GM20431 (cell line): ENCODE measurements around the gene TMEM181.
"Not testable (repeated sequence)": the region's sequence is repeated elsewhere in the genome, so short reads cannot be mapped to it uniquely, and the experiment has no call there.

Source experiments
- in situ Hi-C: fragments of 300-500 bp; cut with MseI, MboI; formaldehyde crosslinking; loops from one replicate; pipeline ENCODE4 v1.15.0; 2020; ENCODE audit warnings: low sequenced_read_pairs; ENCODE audit not compliant: unreplicated experiment

TMEM181 gene

GRCh38 chr6:158536891-158537798 lies 22.7 kb upstream of the TMEM181 start:
- in situ Hi-C loops = no loop called here

DNA sequence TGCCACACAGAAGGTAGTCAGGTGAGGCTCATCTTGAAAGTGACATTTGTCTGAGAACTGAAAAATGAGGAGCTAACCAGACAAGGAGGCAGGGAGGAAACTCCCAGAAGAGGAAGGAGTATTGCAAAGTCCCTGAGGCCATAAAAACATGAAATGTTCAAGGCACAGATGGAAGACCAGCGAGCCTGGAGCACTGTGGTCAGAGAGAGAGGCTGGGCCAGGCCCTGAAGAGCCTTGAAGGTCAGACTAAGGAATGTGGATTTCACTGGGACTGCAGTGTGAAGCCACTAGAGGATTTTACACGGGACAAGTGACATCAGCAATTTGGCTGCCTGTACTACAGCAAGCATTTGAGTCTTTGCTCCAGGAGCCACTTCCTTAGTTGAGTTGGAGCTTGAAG lies 21.1 kb upstream of the TMEM181 start:
- in situ Hi-C loops = no loop called here

DNA sequence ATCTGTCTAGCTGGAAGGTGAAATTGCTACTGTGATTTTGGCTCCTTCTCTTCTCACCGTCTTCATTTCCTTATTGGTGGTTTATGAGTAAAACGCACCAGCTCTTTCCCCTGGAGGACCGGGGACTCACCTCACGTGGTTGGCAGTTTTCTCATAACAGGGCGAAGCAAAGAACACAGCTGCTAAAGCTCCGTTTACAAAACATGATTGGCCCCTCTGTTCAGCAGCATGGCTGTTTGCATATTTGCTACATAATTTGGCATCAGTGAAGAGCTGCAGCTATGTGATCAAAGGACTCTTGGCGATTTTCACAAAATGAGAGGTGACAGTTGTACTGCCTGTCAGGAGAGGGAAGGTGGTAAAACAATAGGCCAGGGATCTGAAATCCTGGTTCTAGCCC lies 20.5 kb upstream of the TMEM181 start:
- in situ Hi-C loops = no loop called here

DNA sequence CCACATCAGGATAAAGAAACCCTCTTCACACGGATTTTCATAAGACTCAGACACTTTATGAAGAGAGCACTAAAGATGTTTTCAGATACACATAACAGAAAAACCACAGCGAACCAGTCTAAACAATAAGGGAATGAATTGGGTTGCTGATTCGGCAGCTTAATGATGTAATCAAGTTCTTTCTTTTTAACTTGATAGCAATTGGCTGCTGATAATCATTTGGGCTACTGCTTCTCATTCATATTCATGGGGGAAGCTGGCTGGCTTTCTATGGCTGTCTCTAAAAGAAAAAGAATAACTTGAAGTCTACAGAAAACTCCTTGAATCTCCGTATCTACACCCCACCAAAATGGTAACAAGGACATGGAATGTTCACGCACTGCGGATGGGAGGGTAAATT lies 20.0 kb upstream of the TMEM181 start:
- in situ Hi-C loops = no loop called here

DNA sequence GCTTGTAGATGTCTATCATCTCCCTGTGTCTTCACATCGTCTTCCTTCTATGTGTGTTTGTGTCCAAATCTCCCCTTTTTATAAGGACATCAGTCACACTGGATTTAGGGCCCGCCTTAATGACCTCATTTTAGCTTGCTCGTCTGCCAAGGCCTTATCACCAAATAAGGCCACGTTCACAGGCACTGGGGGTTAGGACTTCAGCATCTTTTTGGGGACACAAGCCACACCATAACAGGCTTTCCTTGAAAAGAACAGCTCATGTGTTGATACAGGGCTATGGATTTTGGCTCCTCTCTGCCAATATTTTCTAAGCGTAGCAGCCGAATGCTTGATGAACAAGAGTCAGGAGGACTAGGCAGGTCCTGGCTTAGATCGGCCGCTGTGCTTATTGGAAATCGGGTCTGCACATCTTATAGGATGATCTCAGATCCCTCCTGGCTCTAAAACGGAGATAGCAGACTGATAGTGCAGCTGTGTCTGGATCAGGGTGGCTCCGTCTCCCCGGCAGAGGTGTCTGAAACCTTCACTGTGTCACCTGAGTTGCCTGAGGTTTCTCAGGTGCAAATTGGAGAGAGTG lies 16.2 kb upstream of the TMEM181 start:
- in situ Hi-C loops = no loop called here

- in situ Hi-C loops = no loop called here
Observed at GRCh38 chr6:158544428-158544827, 15.5 kb upstream of the TMEM181 start.

DNA sequence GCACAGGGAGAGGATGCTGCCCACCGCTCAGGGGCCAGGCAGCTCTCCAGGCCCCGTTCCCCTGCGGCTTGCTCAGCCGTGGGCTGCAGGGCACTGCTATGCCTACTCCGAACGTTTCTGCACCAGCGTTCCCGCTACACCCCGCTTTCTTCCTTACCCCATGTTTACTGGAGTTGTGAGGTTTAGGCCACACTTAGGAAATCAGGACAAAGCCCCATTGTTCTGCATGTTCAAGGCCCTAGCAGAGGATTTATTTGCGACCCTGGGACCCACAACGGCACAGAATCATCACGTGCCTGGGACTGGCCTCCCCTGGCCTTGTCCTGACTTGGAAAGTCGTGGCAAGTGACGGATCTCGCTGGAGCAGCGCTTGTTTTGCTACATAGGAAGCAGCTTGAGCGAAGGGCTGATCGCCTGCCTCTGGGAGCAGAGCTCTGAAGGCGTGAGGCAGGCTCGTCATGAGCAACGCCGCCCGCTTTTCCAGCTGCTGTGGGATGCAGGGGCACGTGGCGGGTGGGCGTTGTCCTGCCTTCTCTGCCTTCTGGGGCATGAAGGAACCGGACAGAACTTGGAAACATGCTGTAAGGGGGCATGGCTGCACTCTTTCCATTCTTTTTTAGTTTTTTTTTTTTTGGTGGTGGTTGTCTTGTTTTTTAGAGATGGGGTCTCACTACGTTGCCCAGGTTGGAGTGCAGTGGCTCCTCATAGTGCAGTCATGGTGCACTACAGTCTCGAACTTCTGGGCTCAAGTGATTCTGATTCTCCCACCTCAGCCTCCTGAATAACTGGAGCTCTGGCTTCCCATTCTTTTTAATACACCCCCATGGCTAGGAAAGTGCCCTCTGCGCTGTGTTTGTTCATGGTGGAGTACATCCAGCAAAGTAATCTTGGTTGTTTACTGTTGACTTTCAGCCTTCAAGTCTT lies 14.6 kb upstream of the TMEM181 start:
- in situ Hi-C loops = no loop called here

DNA sequence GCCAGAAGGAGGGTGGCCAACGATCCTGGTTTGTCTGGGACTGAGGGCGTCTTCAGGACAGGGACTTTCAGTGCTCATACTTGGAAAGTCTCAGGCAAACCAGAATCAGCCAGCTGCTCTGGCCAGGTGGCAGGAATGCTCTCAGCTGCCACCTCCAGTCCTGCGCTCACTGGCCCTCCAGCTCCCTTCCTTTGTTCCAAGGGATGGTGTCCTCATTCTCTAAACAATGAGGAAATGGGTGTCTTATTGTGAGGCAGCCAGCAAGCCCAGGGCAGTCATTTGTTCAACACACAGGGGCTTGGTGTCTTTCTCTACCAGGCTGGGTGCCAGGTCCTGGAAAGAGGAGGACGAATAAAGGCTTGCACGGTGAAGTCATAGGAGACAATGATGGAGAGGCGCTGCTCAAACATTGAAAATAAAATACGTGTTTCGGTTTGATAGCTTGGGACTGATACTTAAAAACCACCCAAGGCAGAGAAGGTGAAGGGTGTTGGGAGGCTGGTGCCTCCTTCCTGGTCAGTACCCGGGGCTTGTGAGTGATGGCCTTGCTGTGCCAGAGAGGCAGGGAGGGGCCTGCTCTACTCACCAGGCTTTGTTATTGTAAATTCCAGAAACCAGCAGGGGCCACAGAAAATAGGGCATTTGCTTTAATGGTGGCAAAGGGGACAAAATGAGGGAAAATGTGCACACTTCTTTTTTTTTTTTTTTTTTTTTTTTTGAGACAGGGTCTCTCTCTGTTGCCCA lies 11.3 kb upstream of the TMEM181 start:
- in situ Hi-C loops = no loop called here

GRCh38 chr6:158552055-158552795 lies 7.7 kb upstream of the TMEM181 start:
- in situ Hi-C loops = no loop called here

GRCh38 chr6:158552796-158553138 lies 7.1 kb upstream of the TMEM181 start:
- in situ Hi-C loops = no loop called here

- in situ Hi-C loops = no loop called here
Observed at GRCh38 chr6:158554611-158555361, 5.1 kb upstream of the TMEM181 start.

- in situ Hi-C loops = no loop called here
Observed at GRCh38 chr6:158556113-158556512, 3.8 kb upstream of the TMEM181 start.

DNA sequence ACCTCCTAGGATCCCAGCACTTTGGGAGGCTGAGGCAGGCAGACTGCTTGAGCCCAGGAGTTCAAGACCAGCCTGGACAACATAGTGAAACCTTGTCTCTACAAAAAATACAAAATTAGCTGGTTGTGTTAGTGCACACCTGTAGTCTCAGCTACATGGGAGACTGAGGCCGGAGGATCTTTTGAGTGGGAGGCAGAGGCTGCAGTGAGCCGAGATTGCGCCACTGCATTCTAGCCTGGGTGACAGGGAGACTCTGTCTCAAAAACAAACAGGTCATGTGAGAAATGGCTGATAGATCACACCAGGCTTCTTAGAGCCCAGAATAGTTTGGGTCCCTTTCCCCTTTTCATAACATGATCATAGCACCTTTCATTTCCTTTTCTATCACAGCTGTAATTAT lies 2.8 kb upstream of the TMEM181 start:
- in situ Hi-C loops = not testable (repeated sequence)

- in situ Hi-C loops = no loop called here
Observed at GRCh38 chr6:158557927-158558326, 2.0 kb upstream of the TMEM181 start.

- in situ Hi-C loops = no loop called here
Observed at GRCh38 chr6:158558415-158559306, 1.2 kb upstream of the TMEM181 start.

DNA sequence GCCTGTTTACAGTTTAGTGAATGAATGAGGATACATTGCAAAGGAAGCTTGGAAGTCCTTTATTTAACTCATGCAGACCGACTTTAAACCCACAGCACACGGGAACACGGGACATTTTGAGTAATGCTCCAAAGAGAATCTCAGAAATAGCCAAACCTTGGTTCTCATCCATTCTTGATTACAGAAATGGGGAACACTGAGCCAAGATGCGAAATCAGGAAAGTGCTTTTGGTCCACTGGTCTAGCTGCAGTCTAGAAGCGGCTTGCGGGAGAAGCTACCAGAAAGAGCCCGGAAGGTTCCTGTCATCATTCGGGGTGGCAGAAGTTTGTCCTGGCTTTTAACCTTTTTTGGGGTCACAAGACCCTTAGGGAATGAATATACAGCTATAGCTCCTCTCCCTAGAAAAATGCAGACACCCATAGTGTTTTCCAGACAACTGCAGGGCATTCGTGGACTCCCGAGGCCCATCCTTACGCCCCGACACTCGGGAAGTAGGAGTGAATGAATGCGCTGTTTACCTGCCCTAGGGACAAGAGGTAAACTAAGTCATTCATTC lies 475 bp upstream of the TMEM181 start:
- in situ Hi-C loops = no loop called here

GRCh38 chr6:158560836-158561320 lies 987 bp downstream of the TMEM181 start:
- in situ Hi-C loops = no loop called here
